ENCODE measurements around the gene MAT1A.

Gene MAT1A

DNA sequence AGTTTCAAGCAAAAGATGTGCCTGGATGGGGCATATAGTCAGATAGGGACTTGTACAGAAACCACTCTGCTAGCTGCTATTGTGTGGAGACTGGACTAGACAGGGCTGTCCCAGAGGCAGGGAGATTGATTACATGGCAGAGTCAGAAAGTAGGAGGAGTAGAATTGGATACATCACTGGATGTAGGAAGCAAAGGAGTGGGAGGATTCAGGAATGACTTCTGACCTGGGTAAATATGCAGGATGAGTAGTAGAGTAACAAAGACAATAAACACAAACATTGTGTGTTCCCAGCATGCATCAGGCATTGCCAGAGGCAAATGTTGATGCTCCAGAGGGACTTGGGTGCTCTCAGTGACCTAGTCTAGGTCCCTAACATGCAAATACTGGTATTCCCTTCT is 30.9 kb upstream of the MAT1A start:
- TF ChIP-seq, protein P1, sequence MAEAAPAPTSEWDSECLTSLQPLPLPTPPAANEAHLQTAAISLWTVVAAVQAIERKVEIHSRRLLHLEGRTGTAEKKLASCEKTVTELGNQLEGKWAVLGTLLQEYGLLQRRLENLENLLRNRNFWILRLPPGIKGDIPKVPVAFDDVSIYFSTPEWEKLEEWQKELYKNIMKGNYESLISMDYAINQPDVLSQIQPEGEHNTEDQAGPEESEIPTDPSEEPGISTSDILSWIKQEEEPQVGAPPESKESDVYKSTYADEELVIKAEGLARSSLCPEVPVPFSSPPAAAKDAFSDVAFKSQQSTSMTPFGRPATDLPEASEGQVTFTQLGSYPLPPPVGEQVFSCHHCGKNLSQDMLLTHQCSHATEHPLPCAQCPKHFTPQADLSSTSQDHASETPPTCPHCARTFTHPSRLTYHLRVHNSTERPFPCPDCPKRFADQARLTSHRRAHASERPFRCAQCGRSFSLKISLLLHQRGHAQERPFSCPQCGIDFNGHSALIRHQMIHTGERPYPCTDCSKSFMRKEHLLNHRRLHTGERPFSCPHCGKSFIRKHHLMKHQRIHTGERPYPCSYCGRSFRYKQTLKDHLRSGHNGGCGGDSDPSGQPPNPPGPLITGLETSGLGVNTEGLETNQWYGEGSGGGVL (tag by site-specific recombination; IDR thresholded peaks at IDR 0.05): no peak
- TF ChIP-seq ZNF560 (tag by site-specific recombination; IDR thresholded peaks at IDR 0.05; ENCODE audit: borderline replicate concordance) (no peak), ZNF792 (tag by site-specific recombination; IDR thresholded peaks at IDR 0.05) (no peak), SP7 (tag by site-specific recombination; IDR thresholded peaks at IDR 0.05) (no peak), OVOL3 (tag by site-specific recombination; IDR thresholded peaks at IDR 0.05) (no peak), PBX3 (CRISPR knock-in tag; IDR thresholded peaks at IDR 0.05) (no peak), ZNF202 (tag by site-specific recombination; IDR thresholded peaks at IDR 0.05; ENCODE audit: borderline replicate concordance) (no peak), ZFHX2 (tag by site-specific recombination; conservative IDR thresholded peaks at IDR 0.05) (peak; percentile 65), ZNF2 (tag by site-specific recombination; IDR thresholded peaks at IDR 0.05) (no peak), EGR2 (tag by site-specific recombination; IDR thresholded peaks at IDR 0.05; ENCODE audit: low read depth) (peak; percentile 90)
- TF ChIP-seq, protein P2, sequence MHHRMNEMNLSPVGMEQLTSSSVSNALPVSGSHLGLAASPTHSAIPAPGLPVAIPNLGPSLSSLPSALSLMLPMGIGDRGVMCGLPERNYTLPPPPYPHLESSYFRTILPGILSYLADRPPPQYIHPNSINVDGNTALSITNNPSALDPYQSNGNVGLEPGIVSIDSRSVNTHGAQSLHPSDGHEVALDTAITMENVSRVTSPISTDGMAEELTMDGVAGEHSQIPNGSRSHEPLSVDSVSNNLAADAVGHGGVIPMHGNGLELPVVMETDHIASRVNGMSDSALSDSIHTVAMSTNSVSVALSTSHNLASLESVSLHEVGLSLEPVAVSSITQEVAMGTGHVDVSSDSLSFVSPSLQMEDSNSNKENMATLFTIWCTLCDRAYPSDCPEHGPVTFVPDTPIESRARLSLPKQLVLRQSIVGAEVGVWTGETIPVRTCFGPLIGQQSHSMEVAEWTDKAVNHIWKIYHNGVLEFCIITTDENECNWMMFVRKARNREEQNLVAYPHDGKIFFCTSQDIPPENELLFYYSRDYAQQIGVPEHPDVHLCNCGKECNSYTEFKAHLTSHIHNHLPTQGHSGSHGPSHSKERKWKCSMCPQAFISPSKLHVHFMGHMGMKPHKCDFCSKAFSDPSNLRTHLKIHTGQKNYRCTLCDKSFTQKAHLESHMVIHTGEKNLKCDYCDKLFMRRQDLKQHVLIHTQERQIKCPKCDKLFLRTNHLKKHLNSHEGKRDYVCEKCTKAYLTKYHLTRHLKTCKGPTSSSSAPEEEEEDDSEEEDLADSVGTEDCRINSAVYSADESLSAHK (tag by site-specific recombination; IDR thresholded peaks at IDR 0.05): no peak
- H3K4me1 ChIP-seq (ENCODE audit: control insufficient read depth, insufficient read depth, low read length): no peaks in the 10 kb centered on the region
- no peaks in the 10 kb centered on the region for H3K9me3 ChIP-seq (ENCODE audit: control insufficient read depth, insufficient read depth, low read depth, low read length)
- no peaks in the 10 kb centered on the region for H3K36me3 ChIP-seq (ENCODE audit: control insufficient read depth in 2 of 2, insufficient read depth in 1 of 2, low read length in 2 of 2)
- CTCF ChIA-PET: no interaction called here
- no peak overlapping the region for H3K27ac ChIP-seq (ENCODE audit: extremely low read depth, low read depth, low read length)
- POLR2A ChIA-PET: no interaction called here
- H3K4me3 ChIP-seq (ENCODE audit: low read depth, low read length): no peak overlapping the region

GRCh38 chr10:80319725-80320290 is 30.4 kb upstream of the MAT1A start:
- Histone ChIP-seq H3K4me1 (ENCODE audit: control insufficient read depth, insufficient read depth, low read length) (no peaks in the 10 kb centered on the region), H3K9me3 (ENCODE audit: control insufficient read depth, insufficient read depth, low read depth, low read length) (no peaks in the 10 kb centered on the region), H3K27ac (ENCODE audit: extremely low read depth, low read depth, low read length) (no peak overlapping the region), H3K4me3 (ENCODE audit: low read depth, low read length) (no peak overlapping the region), H3K36me3 (ENCODE audit: control insufficient read depth in 2 of 2, insufficient read depth in 1 of 2, low read length in 2 of 2) (no peaks in the 10 kb centered on the region)
- POLR2A ChIA-PET: no interaction called here
- CTCF ChIA-PET: no interaction called here
- no peak for TF ChIP-seq ZNF184 (tag by site-specific recombination; IDR thresholded peaks at IDR 0.05)
- TF ChIP-seq ZFP3 (tag by site-specific recombination; IDR thresholded peaks at IDR 0.05; ENCODE audit: low read depth): no peak
- no peak for TF ChIP-seq BCL11A (tag by site-specific recombination; IDR thresholded peaks at IDR 0.05; ENCODE audit: low read depth)
- no peak for TF ChIP-seq ZNF580 (tag by site-specific recombination; IDR thresholded peaks at IDR 0.05)
- TF ChIP-seq ZFP69B (tag by site-specific recombination; IDR thresholded peaks at IDR 0.05): no peak
- TF ChIP-seq ZNF146 (tag by site-specific recombination; IDR thresholded peaks at IDR 0.05): no peak
- no peak for TF ChIP-seq HIC1 (tag by site-specific recombination; IDR thresholded peaks at IDR 0.05)
- no peak for TF ChIP-seq ZNF155 (tag by site-specific recombination; IDR thresholded peaks at IDR 0.05)
- no peak for TF ChIP-seq SP2 (tag by site-specific recombination; IDR thresholded peaks at IDR 0.05)
- TF ChIP-seq MEIS1 (CRISPR knock-in tag; IDR thresholded peaks at IDR 0.05; ENCODE audit: borderline replicate concordance): no peak
- no peak for TF ChIP-seq ZNF175 (tag by site-specific recombination; IDR thresholded peaks at IDR 0.05)
- TF ChIP-seq, protein P3, sequence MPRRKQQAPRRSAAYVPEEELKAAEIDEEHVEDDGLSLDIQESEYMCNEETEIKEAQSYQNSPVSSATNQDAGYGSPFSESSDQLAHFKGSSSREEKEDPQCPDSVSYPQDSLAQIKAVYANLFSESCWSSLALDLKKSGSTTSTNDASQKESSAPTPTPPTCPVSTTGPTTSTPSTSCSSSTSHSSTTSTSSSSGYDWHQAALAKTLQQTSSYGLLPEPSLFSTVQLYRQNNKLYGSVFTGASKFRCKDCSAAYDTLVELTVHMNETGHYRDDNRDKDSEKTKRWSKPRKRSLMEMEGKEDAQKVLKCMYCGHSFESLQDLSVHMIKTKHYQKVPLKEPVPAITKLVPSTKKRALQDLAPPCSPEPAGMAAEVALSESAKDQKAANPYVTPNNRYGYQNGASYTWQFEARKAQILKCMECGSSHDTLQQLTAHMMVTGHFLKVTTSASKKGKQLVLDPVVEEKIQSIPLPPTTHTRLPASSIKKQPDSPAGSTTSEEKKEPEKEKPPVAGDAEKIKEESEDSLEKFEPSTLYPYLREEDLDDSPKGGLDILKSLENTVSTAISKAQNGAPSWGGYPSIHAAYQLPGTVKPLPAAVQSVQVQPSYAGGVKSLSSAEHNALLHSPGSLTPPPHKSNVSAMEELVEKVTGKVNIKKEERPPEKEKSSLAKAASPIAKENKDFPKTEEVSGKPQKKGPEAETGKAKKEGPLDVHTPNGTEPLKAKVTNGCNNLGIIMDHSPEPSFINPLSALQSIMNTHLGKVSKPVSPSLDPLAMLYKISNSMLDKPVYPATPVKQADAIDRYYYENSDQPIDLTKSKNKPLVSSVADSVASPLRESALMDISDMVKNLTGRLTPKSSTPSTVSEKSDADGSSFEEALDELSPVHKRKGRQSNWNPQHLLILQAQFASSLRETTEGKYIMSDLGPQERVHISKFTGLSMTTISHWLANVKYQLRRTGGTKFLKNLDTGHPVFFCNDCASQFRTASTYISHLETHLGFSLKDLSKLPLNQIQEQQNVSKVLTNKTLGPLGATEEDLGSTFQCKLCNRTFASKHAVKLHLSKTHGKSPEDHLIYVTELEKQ (tag by site-specific recombination; IDR thresholded peaks at IDR 0.05; ENCODE audit: borderline replicate concordance): no peak
- no peak for TF ChIP-seq ZNF776 (tag by site-specific recombination; IDR thresholded peaks at IDR 0.05; ENCODE audit: borderline replicate concordance)
- TF ChIP-seq YY1 (tag by site-specific recombination; IDR thresholded peaks at IDR 0.05): no peak

Data from HEK293 (cell line).